ENCODE data around the gene ZNF132.

DNA sequence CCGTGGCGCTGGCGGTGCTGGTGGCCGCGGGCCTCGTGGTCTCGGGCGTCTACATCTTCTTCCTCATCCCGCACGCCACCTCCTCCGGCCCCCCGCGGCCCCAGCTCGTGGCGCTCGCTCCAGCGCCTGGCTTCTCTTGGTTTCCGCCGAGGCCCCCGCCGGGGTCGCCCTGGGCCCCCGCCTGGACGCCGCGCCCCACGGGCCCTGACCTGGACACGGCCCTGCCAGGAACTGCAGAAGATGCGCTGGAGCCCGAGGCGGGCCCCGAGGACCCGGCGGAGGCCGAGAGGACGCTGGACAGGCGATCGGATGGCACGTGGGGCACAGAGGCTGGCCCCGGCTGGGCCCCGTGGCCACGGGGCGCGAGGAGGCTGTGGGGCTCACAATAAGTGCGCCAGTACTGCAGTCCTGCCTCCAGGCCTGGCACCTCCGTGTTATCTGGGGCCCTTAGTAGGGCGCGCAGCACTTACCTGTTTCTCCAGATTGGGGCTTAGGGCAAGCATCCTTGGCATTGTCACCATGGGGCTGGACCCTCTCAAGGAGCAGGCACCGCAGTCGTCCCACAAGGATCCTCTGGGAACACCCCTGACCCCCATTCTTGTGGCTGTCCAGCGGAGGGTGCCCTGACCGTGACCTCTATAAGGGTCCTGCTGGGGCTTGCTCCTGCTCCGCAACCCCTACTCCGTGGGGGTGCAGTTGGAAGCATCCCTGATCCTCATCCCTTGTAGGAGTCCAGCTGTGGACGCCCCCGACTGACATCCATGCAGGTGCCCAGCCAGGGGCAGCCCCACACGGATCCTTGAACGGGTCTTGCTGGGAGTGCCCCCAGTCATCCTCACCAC is 43.0 kb downstream of the ZNF132 start:
- TF ChIP-seq, protein P1, sequence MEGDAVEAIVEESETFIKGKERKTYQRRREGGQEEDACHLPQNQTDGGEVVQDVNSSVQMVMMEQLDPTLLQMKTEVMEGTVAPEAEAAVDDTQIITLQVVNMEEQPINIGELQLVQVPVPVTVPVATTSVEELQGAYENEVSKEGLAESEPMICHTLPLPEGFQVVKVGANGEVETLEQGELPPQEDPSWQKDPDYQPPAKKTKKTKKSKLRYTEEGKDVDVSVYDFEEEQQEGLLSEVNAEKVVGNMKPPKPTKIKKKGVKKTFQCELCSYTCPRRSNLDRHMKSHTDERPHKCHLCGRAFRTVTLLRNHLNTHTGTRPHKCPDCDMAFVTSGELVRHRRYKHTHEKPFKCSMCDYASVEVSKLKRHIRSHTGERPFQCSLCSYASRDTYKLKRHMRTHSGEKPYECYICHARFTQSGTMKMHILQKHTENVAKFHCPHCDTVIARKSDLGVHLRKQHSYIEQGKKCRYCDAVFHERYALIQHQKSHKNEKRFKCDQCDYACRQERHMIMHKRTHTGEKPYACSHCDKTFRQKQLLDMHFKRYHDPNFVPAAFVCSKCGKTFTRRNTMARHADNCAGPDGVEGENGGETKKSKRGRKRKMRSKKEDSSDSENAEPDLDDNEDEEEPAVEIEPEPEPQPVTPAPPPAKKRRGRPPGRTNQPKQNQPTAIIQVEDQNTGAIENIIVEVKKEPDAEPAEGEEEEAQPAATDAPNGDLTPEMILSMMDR (IDR thresholded peaks at IDR 0.05), result no peak
- TF ChIP-seq POLR2A (IDR thresholded peaks at IDR 0.05), result no peak

Measured in right lobe of liver (tissue), 4 donors.